GM18870 (cell line): ENCODE data around the gene HDAC10.

Experiments
- ATAC-seq: cut with Tn5 transposase; IDR thresholded peaks from one replicate; pipeline ENCODE4 v1.9.1; 2021; ENCODE audit warnings: moderate library complexity; ENCODE audit not compliant: unreplicated experiment

HDAC10 gene

DNA sequence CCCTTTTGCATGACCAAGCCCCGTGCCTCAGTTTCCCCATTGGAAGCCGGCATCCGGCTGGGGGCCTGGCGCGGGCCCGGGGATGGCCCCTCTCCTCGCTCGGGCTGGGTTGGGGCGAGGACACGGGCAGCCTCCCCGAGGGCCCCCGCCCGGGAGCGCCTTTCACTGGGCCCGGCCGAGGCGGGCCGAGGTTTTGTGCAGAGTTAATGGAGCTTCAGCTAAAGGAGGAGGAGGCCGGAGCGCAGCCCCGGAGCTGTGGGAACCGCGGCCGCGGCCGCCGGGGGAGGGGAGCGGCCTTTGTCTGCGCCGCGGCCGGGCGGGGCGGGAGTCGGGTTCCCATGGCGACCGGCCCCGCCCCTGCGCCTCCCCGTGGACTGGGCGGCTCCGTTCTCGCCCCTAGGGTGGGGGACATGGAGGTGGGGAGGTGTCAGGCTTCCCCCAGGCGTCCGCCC, 20.5 kb upstream of the HDAC10 start:
- no peak for ATAC-seq

DNA sequence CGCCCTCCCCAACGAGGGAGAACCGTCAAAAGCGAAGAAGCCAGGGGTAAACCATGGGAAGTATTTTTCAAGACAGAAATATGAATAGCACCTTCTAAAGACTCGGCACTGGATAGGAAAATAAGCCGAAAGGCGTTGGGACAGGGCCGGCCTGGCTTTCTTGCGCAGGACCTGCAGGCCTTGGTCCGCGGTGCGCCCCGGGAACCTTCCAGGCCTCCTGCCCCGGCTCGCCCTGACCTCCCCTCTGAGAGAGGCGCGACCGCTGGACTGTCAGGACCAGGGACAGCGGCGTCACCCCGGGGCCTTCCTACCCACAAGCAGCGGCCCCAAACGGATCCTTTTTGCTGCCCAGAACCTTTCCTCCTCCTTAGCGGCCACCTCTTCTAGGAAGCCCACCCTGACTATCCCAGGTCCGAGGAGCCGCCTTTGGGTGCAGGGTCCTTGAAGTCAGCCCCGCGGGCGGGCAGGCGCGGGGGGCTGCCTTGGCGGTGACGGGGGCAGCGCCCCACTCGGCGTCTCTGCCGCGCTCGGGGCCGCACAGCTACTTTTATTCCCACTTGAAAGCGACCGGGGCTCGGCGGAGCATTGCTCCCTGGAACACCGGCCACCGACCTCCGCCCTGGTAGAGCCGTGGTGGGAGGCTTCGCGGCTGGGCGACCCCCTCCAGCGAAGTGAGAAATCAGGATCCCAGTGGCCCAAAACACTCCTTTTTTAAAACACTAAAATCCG, 19.8 kb upstream of the HDAC10 start:
- no peak for ATAC-seq

DNA sequence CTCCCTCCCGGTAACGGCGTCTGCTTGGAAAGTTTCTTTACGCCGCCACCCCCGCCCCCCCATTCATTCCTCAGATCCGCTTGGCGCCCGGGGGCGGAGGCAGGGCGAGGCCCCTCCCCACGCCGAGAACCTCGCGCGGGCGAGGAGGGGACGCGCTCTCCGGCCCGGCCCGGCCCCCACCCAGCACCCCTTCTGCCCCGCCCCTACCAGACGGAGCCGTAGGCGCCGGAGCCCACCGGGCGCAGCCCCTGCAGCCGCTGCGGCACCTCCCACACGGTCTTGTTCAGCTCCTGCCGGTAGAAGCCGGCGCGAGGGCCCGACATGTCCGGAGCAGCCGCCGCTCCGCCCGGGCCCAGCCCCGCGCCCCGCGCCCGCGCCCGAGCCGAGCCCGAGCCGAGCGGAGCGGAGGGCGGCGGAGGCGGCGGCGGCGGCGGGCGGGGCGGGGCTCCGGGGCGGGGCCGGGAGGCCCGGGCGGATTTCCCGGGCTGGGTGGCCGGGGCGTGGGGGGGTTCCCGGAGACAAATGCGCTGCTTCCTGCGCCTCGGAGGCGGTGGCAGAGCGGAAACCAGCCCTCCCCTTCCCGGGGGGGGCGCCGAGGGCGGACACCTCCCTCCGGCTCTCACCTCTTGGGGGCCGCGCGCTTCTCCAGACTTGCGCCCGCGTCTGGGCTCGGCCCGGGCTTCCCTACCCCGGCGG, 19.1 kb upstream of the HDAC10 start, which contains the start of gene MAPK11:
Gene MAPK11, minus strand, starts transcription at position 411 of the 696 bp plus-strand sequence. Its CDS starts 88 bp downstream, at position 323.
- ATAC-seq, result no peak

DNA sequence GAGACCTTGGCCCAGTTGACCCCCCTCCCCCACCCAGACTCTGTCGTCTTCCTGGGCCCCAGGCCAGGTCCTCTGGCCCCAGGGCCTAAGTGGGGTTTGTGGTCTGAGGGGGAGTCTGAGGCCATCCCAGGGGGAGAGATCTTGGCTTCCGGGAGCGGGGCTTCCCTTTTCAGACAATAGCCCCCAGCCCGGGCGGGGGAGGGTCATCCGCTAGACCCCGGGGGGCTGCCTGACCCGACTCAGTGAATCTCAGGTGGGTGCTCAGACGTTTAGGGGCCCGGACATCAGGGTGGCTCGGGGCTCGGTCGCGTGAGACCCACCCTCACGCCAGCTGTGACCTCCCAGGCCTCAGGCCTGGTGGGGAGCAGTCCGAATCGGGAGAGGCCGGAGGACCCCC, 18.5 kb upstream of the HDAC10 start:
- ATAC-seq, result no peak

DNA sequence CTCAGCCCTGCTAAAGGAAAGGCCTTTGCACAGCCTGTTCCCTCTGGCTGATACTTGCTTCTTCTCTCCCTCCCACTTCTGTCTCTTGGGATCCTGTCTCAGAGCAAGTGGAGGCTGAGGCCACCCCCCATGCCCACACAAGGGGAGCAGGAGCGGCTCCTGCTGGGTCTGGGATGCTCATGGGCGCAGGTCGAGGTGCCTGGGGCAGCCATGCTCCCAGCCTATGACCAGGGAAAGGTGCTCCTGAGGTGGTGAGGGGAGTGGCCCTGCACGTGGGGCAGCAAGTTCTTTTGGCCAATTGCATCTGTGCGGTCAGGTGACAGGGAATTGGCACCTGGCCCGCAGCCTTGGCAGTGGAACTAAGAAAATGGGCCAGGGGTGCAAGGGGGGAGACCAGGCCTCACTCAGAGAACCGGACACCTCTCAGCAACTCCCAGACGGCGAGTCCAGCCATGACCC, 17.6 kb upstream of the HDAC10 start:
- no peak for ATAC-seq

DNA sequence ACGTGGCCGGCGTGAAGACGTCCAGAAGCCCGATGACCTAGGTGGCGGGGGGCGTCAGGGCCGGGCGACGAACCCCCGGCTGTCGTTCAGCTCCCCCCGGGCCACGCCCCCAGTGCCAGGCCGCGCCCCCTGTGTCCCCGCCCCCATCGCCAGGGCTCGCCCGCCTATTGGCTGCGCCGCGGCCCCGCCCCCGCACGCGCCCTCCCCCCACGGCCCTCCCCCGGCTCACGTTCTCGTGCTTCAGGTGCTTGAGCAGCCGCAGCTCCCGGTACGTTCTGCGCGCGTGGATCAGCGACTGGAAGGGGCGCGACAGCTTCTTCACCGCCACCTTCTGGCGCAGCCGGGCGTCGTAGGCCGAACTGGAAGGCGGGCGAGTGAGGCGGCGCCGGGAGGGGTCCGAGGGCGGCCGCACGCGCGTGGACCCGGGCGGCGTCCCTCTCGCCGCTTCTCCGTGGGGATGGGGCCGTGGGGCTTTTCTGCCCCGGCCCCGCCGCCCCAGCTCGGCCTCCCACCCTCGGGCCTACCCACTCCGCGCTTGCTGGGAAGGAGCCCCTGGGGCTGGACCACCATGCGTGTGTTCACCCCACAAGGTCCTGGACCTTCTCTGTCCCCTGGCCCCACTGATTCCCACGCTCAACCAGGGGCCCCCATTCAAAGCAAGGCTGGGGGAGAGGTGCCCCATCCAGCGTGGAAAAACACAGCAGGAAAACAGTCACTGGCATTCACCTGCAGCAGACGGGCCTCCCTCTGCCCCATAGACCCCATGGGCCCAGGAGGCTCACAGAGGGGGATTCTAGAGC, 16.7 kb upstream of the HDAC10 start:
- no peak for ATAC-seq

DNA sequence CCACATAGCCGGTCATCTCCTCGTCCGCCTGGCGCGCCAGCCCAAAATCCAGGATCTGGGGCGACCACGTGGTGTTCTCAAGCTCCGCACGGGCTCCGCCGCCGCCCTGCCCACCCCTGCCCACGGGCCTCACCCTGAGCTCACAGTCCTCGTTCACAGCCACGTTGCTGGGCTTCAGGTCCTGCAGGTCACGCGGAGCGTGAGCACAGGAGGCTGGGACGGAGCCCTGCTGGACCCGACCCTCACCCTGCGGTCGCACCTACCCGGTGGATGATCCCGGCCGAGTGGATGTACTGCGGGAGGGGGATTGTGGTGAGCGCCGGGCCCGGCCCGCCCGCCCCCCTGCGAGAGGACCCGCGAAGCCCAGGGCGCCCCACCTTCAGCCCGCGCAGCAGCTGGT, 15.9 kb upstream of the HDAC10 start:
- no peak for ATAC-seq

DNA sequence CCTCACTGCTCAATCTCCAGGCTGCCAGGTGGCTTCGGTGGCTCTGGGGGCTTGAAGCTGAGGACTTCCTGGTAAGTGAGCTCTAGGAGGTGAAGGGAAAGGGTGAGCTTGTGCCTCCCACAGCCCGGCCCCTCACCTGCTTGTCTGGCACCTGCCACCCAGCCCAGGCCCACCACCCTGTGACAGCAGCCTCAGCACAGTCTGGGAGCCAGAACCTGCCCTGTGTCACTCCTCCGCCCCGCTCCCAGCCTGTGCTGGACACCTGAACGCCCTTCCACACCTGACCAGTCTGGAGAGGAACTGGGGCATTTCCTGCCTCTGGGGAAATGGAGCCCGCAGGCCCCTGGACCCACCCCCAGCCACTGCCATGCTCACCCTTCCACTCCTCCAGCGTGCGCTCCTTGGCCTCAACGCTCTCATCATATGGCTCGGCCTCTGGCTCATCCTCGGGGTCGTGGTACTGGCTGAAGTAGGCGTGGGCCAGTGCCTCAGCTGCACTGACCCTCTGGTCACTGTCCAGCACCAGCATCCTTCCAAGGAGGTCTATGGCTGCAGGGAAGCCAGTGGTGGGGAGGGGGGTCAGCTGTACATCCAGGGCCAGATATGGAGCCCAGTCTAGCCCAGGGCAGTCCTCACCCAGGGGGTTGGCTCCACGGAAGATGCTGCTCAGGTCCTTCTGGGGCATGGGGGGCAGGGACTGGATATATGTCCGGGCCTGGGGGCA, 14.0 kb upstream of the HDAC10 start:
- no peak for ATAC-seq

DNA sequence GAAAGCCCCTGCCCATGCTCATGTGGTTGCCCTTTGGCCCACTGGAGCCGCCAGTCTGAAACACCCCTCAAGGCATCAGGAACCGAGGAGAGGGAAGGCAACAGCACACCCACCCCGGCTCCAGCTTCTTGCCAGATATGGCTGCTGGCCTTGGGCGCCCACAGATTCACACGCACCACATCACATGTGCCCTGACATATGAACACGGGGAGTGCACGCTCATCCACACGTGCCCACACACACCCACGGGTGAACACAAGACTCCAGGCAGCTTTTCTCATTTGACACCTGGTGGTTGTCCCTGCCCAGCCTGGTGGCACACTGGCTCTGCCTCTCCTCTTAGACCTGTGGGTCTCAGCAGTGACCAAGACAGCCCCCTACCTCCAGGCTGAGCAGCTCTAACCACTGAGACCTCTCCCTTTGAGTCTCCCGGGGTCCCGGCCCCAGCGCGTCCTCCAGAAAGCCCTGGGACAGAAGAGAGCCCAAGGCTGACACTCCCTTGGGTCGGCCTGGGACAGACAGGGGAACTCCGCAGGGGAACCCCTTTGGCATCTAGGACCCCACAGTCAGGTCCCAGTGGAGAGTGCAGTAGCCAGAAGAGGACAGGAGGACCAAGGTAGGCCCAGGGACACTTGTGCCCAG, 13.2 kb upstream of the HDAC10 start:
- no peak for ATAC-seq

DNA sequence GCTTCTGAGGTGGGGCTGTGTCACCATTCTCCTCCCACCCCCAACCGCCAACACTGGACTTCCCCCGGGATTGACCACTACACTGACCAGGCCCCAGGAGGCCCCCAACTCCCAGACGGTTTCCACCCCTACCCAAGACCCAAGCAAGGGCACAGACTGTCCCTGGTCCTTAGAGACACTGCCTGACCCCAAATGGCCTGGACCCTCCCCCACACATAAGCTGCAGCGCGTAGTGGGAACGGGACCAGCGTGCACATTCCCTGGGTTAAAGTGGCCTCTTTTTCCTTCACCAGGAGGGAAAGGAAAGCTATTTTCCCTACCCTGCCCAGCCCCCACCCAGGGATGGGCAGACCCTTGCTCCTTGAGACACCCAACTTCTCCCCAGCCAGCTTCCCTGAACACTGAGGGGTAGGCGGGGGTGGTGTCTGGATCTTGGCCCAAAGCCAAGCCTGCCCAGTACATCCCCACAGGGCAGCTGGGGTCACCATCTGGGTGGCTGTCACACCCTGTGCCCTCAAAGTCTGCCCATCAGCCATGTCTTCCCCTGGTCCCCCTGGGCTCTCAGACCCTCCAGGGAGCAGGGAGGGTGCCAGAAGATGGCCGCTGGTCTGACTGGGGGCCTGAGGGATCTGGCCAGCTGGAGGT, 12.0 kb upstream of the HDAC10 start:
- ATAC-seq, result no peak

DNA sequence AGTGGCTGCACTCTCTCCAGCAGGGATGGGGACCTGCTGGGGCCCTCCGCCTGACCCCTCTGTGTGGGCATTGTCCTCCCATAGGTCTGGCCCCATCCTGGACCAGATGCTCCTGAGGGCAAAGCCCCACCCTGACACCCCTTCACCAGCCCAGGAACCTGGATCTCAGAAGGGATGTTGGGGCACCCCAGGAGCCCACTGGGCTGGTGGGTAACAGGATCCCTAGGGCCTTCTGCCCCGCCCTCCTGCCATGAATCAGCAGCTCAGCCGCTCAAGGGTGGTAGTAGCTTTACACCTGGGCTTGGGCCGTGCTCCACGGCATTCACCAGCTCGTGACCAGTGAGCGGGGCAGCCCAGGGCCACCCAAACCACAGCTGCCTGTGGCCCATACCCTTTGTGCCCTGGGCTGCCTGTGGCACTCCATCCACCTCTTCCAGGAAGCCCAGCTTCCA, 11.4 kb upstream of the HDAC10 start:
- no peak for ATAC-seq

DNA sequence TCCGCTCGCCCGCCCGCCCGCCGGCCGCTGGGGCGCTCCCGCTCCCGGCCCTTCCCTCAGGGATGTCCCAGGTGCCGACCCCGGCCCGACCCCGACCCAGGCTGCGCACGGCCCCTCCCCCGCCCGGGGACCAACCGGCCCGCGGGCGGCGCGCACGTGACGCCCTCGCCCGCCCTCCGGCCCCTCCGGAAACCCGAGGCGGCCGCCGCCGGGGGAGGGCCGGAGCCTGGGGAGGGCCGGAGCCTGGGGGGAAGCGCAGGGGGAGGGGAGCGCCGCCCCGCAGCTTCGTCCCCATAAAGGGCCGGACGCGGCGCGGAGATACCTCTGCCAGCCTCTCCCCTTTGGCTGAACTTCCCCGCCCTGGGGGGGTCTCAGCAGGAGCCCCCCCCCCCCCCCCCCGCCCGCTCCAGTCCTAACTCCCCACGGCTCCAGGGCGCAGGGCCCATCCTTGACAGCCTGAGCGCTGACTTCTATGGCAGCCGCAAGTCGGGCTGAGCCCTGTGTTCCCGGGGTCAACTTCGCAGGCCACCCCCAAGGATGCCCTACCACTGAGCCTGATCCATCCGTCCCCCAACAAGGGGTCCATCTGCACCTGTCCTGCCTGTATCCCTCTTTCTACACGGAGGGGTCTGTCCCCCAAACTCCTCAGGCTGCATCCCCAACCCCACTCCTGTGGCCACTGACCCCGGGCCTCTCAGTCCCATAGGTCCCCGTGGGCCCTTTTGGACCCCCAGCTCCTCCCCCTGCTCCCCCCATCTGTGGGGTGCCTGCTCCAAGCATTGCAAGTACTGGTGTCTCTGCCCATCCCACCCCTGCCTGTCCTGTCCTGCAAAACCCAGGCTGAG, 10.8 kb upstream of the HDAC10 start, which contains the start of gene MAPK12:
Gene MAPK12, minus strand, starts transcription at position 69 of the 845 bp plus-strand sequence. CDS start 174 bp downstream, outside the sequence.
- no peak for ATAC-seq

DNA sequence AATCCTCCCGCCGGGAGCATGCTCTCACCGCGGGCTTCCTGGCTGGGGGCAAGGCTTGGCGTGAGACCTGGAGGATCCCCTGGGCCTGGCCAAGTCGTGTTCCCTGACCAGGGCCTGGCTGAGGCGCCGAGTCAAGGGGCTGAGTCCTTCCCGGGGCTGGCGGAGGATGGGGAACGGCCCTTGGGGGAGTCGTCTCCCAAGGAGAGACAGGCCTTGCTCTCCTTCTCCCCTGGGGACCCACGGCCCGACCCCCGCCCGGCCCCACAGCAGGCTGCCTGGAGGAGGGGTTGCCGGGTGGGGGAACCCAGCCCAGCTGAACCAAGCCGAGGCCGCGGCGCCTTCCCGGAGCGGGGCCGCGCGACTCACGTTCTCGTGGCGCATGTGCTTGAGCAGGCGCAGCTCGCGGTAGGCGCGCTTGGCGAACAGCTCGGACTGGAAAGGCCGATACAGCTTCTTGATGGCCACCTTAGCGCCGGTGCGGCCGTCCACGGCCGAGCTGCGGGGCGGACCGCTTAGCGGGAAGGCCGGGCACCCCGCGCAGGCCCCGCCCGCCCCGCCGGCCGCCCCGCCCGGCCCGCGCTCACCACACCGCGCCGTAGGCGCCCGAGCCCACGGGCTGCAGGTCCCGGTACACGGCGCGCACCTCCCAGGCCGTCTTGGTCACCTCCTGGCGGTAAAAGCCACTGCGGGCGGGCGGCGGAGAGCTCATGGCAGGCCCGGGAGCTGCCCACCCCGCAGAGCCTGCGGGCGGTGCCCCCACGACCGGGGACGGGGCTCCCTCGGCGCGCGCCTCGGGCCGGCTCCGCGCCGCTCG, 9.9 kb upstream of the HDAC10 start:
- ATAC-seq, result no peak

DNA sequence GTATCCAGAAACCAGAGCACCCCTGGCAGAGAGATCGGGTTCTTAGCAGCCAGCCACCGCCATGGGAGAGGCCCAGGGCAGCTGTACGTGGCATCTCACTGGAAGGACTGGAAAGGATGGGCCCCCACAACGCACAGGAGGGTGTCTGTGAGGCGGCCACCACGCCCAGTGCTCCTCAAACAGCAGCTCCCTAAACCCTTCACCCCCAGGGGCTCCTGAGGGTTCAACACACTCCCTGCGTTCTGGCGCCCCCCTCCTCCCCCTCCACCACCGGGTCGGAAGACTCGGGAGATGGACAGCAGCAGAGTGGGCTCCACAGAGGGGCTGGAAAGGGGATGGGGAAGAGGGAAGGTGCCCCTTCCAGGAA, 9.4 kb upstream of the HDAC10 start:
- no peak for ATAC-seq

DNA sequence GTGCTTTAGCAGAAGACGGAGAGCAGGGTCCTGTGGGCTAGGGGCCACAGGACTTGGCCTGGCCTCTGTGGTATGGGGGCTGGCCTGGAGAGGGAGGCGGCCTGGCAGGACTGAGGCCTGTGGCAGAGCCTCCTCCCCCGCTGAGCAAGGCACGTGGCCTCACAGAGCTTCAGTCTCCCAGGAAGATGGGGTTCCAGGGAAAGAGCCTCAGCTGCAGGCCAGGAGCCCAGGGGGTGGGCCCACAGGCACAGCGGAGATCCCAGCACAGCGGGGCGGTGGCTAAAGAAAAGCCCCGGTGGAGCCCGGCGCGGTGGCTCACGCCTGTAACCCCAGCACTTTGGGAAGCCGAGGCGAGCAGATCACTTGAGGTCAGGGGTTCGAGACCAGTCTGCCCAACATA, 8.2 kb upstream of the HDAC10 start:
- no peak for ATAC-seq

DNA sequence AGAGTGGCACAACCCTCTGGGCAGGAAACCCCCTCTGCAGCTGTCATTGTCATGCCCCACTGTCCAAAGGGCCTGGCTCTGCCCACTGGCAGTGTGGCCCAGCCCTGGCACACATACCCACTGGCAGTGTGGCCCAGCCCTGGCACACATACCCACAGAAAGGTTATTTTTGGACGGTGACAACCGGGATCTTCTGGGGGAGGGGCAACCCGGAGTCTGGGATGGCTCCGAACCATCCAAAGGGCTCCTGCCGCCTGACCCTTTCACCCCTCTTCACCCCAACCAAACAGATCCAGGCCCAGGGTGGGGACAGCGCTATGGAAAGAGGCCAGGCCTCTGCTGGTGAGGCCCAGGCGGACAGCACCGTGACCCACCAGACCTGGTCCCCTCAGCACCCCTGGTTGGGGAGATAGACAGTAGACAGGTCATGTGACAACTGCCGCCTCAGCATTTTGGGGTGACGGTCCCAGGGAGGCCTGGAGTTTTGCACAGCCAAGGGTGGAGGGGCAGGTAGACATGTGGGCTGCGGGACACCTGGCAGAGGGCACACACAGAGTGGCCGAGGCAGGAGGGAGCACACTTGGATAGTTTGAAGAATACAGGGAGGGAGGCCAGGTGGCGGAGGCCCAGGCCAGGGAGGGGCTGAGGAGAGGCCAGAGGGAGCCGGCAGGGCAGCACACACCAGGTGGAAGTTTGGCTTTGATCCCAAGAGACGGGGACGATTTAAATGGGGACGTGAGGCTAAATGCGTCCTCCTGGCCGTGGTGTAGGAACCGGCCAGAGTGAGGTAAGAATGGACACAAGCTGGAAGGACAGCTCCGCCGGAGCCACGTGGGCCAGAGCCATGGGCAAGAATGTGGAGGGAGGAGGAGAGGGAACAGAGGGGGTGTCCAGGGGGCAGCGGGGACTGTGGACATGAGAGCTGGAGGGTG, 7.6 kb upstream of the HDAC10 start:
- ATAC-seq, result no peak
